Kidney (tissue), 14 donors: Measurements from ENCODE around the gene CA6. TPM values are rescaled to one million over a fixed set of nuclear protein-coding genes. Genes with fewer than 3 reads are reported as not detected.
"Not testable (repeated sequence)": the region's sequence is repeated elsewhere in the genome, so short reads cannot be mapped to it uniquely, and the experiment has no call there.

ENCODE experiments used
- DNase-seq, 5 donors: peaks; one replicate each; pipeline ENCODE4 v3.0.0-alpha.2; 2013 to 2020
- FAIRE-seq: peaks from 2 replicates; lab custom pipeline; 2012; peaks lifted over from hg19 to GRCh38; lab: Jason Lieb, UNC
- H3K27ac ChIP-seq, 2 donors: one replicate each; pipeline ENCODE4 v1.7.0; 2013; ENCODE audit warnings: low read depth in 2 of 2, low read length in 2 of 2, inconsistent platforms in 1 of 2
- H3K27me3 ChIP-seq: one replicate; pipeline ENCODE4 v1.7.1; 2013; ENCODE audit warnings: low read length, inconsistent platforms; ENCODE audit not compliant: control insufficient read depth, insufficient read depth
- H3K36me3 ChIP-seq, 3 donors: one replicate each; pipeline versions ENCODE4 v1.7.0 to v1.7.1; 2013; ENCODE audit warnings: low read length in 3 of 3, control low read depth in 1 of 3, inconsistent platforms in 1 of 3; ENCODE audit not compliant: insufficient read depth in 3 of 3, control insufficient read depth in 2 of 3
- H3K4me1 ChIP-seq, 3 donors: one replicate each; pipeline versions ENCODE4 v1.7.0 to v1.7.1; 2013; ENCODE audit warnings: low read length in 3 of 3, inconsistent platforms in 1 of 3, low read depth in 1 of 3; ENCODE audit not compliant: control insufficient read depth in 2 of 3, insufficient read depth in 2 of 3
- H3K4me3 ChIP-seq, 3 donors: one replicate each; pipeline versions ENCODE4 v1.7.0 to v1.8.1; 2013; ENCODE audit warnings: low read length in 3 of 3, control low read depth in 1 of 3, inconsistent platforms in 1 of 3
- H3K9ac ChIP-seq, 3 donors: one replicate each; pipeline versions ENCODE4 v1.7.0 to v1.7.1; 2013; ENCODE audit warnings: low read length in 3 of 3, control low read depth in 1 of 3, inconsistent platforms in 1 of 3
- H3K9me3 ChIP-seq, 3 donors: one replicate each; pipeline versions ENCODE4 v1.7.0 to v1.7.1; 2013; ENCODE audit warnings: low read length in 3 of 3, control low read depth in 1 of 3, inconsistent platforms in 1 of 3; ENCODE audit not compliant: control insufficient read depth in 2 of 3, insufficient read depth in 1 of 3
- CTCF ChIP-seq: IDR thresholded peaks from 3 replicates; pipeline ENCODE4 v1.5.1; 2012; ENCODE audit warnings: mild to moderate bottlenecking, moderate library complexity, borderline replicate concordance; ENCODE audit not compliant: insufficient read depth; ENCODE audit errors: extremely low read depth
- intact Hi-C: fragments of 100-400 bp; cut with DNase I; formaldehyde crosslinking; loops from one replicate; pipeline ENCODE4 v1.11.1; 2022
- polyA plus RNA-seq: library from polyadenylated mRNA; stranded (reverse); fragments of 350-450 nt; fragmentation: Illumina TruSeq; extraction: RNeasy Lipid Tissue Mini Kit (QIAGEN cat#74804); gene quantifications from one replicate; pipeline ENCODE4 v1.2.3, GENCODE V29; 2014; ENCODE audit warnings: low read depth, low replicate concordance; ENCODE audit not compliant: insufficient read depth
- total RNA-seq: library from RNA; stranded (reverse); fragmentation: NEBNext Ultra II Directional; extraction: Animal tissue kit (Norgen Biotek cat#: 25700); gene quantifications from one replicate; pipeline ENCODE4 v1.2.1, GENCODE V29; 2021
- donor health status: control.
- donor health status: control.
- donor health status: control.
- donor health status: control.
- donor health status: control.
- donor health status: DM: yes; HTN: yes; CAD: no.
- donor health status: Normal renal cell carcinoma (clear cell type).

The CA6 gene
- total and polyA plus RNA-seq, 2 donors from 2014 or later, result not detected

- intact Hi-C loops, FAIRE-seq, H3K9me3 ChIP-seq, H3K9ac ChIP-seq, H3K4me1 ChIP-seq, H3K27ac ChIP-seq, H3K27me3 ChIP-seq, H3K36me3 ChIP-seq, H3K4me3 ChIP-seq: not testable (repeated sequence)
- DNase-seq, result peak in 3 of 5 donors; percentile 41 to 46 (median 45)
These were observed 56.0 kb downstream of the CA6 start for GRCh38 chr1:9001534-9002214.

- H3K27ac ChIP-seq, H3K9ac ChIP-seq, H3K36me3 ChIP-seq, H3K27me3 ChIP-seq, H3K4me1 ChIP-seq, intact Hi-C loops, H3K4me3 ChIP-seq, H3K9me3 ChIP-seq, FAIRE-seq, DNase-seq: not testable (repeated sequence)
These were observed 56.5 kb downstream of the CA6 start for GRCh38 chr1:9002215-9002560.

- H3K9ac ChIP-seq, result no peak overlapping the region
- H3K4me1 ChIP-seq, result peaks cover 0 to 2% (median 0%) of the 10 kb centered on the region in 3 donors
- no peaks in the 10 kb centered on the region for H3K27me3 ChIP-seq
- FAIRE-seq, result no peak
- no peaks in the 10 kb centered on the region for H3K9me3 ChIP-seq
- no peak overlapping the region for H3K27ac ChIP-seq
- TF ChIP-seq CTCF, result no peak
- intact Hi-C loops, result no loop called here
- no peak overlapping the region for H3K4me3 ChIP-seq
- DNase-seq, result peak in 1 of 5 donors; percentile 15
- no peaks in the 10 kb centered on the region for H3K36me3 ChIP-seq
These were observed 58.5 kb downstream of the CA6 start for GRCh38 chr1:9004031-9004699.

GRCh38 chr1:9004700-9005394 lies 59.2 kb downstream of the CA6 start:
- H3K36me3 ChIP-seq, result no peaks in the 10 kb centered on the region
- peak; percentile 85 to 90 (median 85) for DNase-seq
- H3K4me1 ChIP-seq, result peaks cover 0 to 2% (median 0%) of the 10 kb centered on the region in 3 donors
- no peaks in the 10 kb centered on the region for H3K9me3 ChIP-seq
- no peak overlapping the region for H3K27ac ChIP-seq
- peak; percentile 95 for TF ChIP-seq CTCF
- no peak overlapping the region for H3K4me3 ChIP-seq
- intact Hi-C loops, result no loop called here
- FAIRE-seq, result no peak
- H3K27me3 ChIP-seq, result no peaks in the 10 kb centered on the region
- H3K9ac ChIP-seq, result no peak overlapping the region
